ENCODE data around the gene CFAP54.

CFAP54 gene

DNA sequence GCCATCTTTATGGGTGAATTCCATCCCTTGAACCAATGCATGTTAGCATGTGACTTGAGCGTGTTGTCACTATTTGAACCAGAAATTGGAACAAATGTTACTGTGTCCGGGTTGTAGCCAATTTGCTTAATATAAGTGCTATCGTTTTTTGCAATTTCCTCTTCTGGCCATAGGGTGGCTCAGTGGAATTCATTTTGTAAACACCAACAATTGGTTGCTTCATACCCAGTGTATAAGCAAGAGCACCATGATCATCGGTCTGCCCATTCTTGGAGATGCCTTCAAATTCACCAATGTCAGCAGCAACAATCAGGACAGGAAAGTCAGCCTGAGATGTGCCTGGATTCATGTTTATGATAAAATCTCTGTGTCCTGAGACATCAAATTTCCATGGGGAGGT is 412.7 kb downstream of the CFAP54 start:
- DNase-seq: no peak

DNA sequence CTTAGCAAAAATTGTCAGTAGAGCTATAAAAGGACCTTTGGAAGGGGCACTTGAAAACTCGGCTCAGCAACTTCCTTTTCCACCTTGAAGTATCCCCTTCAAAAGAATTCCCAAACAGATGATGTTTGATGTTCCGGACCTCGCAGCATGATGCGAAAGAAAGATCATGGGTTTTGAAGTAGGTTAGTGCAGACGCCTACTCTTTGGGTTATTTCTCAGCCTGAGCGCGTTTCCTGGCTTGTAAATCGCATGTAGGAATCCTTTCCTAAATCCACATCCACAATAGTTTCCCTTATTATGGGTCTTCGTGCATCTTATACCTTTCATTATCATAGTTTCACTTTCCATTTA is 417.1 kb downstream of the CFAP54 start:
- no peak for DNase-seq

DNA sequence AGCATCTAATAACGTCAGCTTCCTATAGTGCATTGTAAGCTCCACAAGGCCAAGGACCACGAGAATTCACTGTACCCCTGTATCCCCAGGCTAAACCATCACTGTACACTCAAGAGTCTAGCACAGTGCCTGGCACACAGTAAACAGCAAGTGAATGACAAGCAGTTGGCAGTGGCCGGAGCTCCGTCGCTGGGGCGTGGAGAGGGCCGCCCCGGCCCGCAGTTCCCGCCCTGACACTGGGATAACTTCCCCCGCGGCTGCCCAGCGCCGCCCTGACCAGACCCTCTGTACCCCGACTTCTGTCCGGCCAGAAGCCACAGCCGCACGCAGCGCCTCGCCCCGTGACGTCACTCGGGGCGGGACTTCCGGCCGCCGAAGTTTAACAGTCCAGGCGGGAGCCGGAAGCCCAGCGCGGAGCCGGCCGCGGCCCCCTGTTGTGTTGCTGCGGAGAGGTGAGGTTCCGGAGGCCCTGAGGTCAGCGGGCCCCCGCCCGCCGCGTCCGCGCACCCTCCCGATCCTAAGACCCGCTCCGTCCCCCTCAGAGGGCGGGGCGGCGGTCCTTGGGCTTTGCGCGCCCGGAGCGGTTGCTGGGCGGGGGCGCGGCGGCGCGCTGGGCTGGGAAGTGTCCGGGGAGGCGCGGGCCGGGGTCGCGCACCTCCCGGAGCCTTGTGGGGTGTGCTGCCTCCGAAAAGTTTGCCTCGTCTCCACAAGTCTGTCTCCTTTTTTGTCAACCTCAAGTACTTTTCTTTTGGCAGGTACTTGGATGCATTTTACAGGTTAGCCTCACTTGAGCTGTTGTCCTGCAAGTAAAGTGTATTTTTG is 417.7 kb downstream of the CFAP54 start, which contains the start of gene NEDD1:
Gene NEDD1 (plus strand): TSS at position 409 of the 822 bp plus-strand sequence. CDS start 2,503 bp downstream, outside the sequence.
- peak; percentile 42 for DNase-seq

DNA sequence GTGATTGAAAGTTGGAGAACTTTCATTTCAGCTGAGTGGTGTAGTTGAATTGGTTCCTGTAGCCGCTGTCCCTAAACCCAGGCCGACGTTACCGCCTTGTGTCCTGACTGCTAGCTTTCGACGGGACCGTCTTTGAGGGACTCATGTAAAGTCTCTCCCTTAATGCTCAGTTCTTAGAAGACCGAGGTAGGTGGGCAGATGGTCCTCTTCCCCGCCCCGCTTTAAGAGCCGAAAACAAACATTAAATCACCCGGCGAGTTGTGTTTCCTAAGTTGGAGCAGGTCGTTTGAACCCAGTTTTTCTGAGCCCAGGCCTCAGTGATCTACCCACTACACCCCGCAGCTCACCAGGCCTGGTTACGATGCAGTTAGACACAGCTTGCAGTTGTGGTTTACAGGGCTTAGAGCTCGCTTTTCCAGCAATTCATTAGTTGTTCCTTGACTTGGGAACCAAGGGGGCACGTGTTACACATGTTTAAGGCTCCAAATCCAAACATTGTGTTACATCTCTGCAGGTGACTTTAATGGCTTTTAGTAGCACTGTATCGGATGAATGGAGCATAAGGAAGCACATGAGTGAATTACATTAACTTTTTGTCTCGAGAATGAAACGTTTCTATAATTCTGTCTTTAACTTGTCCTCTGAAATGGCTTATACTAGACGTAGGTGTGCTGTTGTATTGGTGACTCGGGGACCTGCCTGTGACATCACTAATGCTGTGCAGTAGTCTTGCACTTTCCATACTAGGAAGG is 418.5 kb downstream of the CFAP54 start:
- peak; percentile 14 for DNase-seq

DNA sequence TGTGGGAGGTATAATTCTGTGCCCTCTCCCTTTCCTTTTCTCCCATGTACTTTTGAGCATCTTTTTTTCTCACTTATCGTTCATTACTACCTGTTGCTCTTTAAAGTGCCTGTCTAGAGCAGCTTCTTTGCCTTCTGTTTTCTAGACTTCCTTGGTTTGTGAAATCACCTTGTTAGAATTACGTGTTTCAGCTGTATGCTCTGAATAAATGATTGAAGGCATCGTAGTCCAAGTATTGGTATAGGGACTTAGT is 419.0 kb downstream of the CFAP54 start:
- no peak for DNase-seq

DNA sequence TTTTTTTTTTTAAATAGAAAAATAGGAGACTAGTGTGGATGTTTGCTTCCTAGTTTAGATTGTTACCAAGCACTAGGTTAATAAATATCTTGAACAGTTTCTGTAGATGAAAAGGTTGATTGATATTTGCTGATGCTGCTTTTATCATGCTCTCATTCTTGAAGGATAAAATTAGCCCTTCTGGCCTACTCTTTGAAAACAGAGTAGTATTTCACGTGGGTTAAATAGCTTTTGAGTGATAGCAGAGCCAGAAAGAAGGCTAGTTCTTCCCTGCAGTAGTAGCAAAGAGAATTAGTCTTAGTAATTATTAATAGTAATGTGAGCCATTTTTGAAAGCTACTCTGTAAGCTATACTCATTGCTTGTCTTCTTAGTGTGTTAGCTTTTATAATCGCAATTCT is 422.9 kb downstream of the CFAP54 start:
- no peak for DNase-seq

DNA sequence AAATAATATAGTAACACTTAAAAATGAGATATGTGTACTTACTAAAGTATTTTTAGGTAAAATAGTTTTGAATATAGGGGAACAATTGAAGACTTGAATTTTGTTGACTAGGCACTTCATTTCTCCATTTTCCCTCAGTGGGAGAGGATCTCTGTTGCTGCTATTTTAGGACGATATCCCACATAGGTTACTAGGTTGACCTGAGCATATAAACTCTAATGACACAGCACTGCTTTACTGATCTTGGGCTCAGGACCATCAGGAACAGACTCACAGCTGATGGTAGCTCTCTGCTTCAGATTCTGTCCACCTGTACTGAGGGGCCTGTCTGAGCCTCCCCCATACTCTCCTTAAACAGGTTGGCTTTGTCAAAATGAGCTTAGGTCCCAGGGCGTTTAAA is 423.6 kb downstream of the CFAP54 start:
- no peak for DNase-seq

DNA sequence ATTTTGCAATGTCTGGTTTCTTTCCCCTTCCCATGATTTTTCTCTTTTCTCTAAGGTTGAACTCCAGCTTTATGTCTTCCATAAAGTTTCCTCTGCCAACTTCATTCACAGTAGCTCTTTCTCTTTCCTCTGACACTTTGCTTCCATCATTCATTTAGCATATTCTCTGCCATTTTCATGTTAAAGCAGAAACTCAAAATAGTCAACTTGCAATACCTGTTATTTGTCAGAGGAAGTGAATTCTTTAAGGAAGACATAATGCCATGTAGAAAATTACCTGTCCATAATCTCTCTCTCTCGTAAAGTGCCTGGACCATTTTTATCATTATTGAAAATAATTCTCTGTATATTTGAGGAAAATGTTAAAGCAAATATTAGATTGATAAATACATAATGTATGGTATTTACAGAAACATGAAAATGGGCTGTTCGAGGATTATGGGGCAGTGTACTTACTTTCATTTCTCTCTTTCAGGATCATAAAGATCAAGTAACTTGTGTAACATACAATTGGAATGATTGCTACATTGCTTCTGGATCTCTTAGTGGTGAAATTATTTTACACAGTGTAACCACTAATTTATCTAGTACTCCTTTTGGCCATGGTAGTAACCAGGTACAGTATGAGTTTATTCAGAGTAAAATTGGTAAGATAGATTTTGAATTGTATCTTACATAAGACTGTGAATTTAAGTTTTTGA is 430.3 kb downstream of the CFAP54 start:
- no peak for DNase-seq

All from GF-D8 (cell line).